Mesenchymal stem cell (in vitro differentiated cells and primary cell): ENCODE results near the gene FCRL3.

Experiments used
- DNase-seq: peaks from one replicate; pipeline ENCODE4 v3.0.0-alpha.2; 2013
- H2AFZ ChIP-seq: one replicate; pipeline ENCODE4 v1.6.1; 2013; ENCODE audit warnings: low read depth, mild to moderate bottlenecking, control low read depth, inconsistent platforms, low read length, moderate library complexity
- H2AK5ac ChIP-seq: 2 replicates; pipeline ENCODE4 v1.6.1; 2013; ENCODE audit warnings: low read length, moderate library complexity, mild to moderate bottlenecking, inconsistent platforms; ENCODE audit not compliant: severe bottlenecking
- H2BK120ac ChIP-seq: one replicate; pipeline ENCODE4 v1.6.1; 2013; ENCODE audit warnings: low read depth, mild to moderate bottlenecking, inconsistent platforms, low read length, moderate library complexity
- H2BK12ac ChIP-seq, 2 experiments: one replicate each; pipeline ENCODE4 v1.6.1; 2013; ENCODE audit warnings: inconsistent platforms in 2 of 2, low read length in 2 of 2, mild to moderate bottlenecking in 2 of 2, moderate library complexity in 2 of 2, control low read depth in 1 of 2
- H2BK15ac ChIP-seq: one replicate; pipeline ENCODE4 v1.6.1; 2013; ENCODE audit warnings: mild to moderate bottlenecking, low read depth, inconsistent platforms; ENCODE audit not compliant: poor library complexity, severe bottlenecking
- H2BK5ac ChIP-seq: 2 replicates; pipeline ENCODE4 v1.6.1; 2013; ENCODE audit warnings: low read depth, mild to moderate bottlenecking, low read length, control low read depth, inconsistent platforms; ENCODE audit not compliant: poor library complexity, severe bottlenecking
- H3K14ac ChIP-seq, 2 experiments: one replicate each; pipeline ENCODE4 v1.6.1; 2013; ENCODE audit warnings: inconsistent platforms in 2 of 2, low read length in 2 of 2, control low read depth in 1 of 2, mild to moderate bottlenecking in 1 of 2, moderate library complexity in 1 of 2
- H3K18ac ChIP-seq, 2 experiments: one replicate each; pipeline ENCODE4 v1.6.1; 2013; ENCODE audit warnings: inconsistent platforms in 2 of 2, low read length in 2 of 2, control low read depth in 1 of 2, low read depth in 1 of 2, mild to moderate bottlenecking in 1 of 2
- H3K23ac ChIP-seq, 2 experiments: one replicate each; pipeline ENCODE4 v1.6.1; 2013; ENCODE audit warnings: inconsistent platforms in 2 of 2, low read length in 2 of 2, mild to moderate bottlenecking in 2 of 2, moderate library complexity in 2 of 2, control low read depth in 1 of 2
- H3K27ac ChIP-seq: 2 replicates; pipeline ENCODE4 v1.5.1; 2013; ENCODE audit warnings: mild to moderate bottlenecking, moderate library complexity, low read length, control low read depth, inconsistent platforms; ENCODE audit not compliant: poor library complexity, severe bottlenecking
- H3K27me3 ChIP-seq, 2 experiments: 2 replicates each; pipeline versions ENCODE4 v1.6.1 to v1.7.0; 2013; ENCODE audit warnings: low read length in 2 of 2, mild to moderate bottlenecking in 2 of 2, moderate library complexity in 2 of 2, control low read depth in 1 of 2, inconsistent platforms in 1 of 2; ENCODE audit not compliant: control insufficient read depth in 1 of 2, insufficient read depth in 1 of 2
- H3K36me3 ChIP-seq, 2 experiments: 2 replicates each; pipeline versions ENCODE4 v1.6.1 to v1.7.0; 2013; ENCODE audit warnings: low read length in 2 of 2, control low read depth in 1 of 2, inconsistent platforms in 1 of 2, low read depth in 1 of 2, mild to moderate bottlenecking in 1 of 2; ENCODE audit not compliant: insufficient read depth in 2 of 2, control insufficient read depth in 1 of 2
- H3K4ac ChIP-seq, 2 experiments: one replicate each; pipeline ENCODE4 v1.6.1; 2013; ENCODE audit warnings: inconsistent platforms in 2 of 2, low read length in 2 of 2, mild to moderate bottlenecking in 2 of 2, moderate library complexity in 2 of 2, control low read depth in 1 of 2, low read depth in 1 of 2
- H3K4me1 ChIP-seq: 2 replicates; pipeline ENCODE4 v1.6.1; 2013; ENCODE audit warnings: low read depth, low read length, control low read depth; ENCODE audit not compliant: control insufficient read depth, insufficient read depth
- H3K4me2 ChIP-seq: 2 replicates; pipeline ENCODE4 v1.6.1; 2013; ENCODE audit warnings: low read length, mild to moderate bottlenecking, inconsistent platforms; ENCODE audit not compliant: poor library complexity, severe bottlenecking
- H3K4me3 ChIP-seq, 2 experiments: 2 replicates each; pipeline versions ENCODE4 v1.5.1 to v1.7.0; 2013; ENCODE audit warnings: low read length in 2 of 2, mild to moderate bottlenecking in 2 of 2, control low read depth in 1 of 2, low read depth in 1 of 2; ENCODE audit not compliant: insufficient read depth in 1 of 2
- H3K79me1 ChIP-seq: replicated peaks from 2 replicates; pipeline ENCODE4 v1.6.1; 2013; ENCODE audit warnings: mild to moderate bottlenecking, control low read depth, low read length, inconsistent platforms; ENCODE audit not compliant: poor library complexity, severe bottlenecking
- H3K9ac ChIP-seq: 2 replicates; pipeline ENCODE4 v1.7.0; 2013; ENCODE audit warnings: mild to moderate bottlenecking, low read length, moderate library complexity
- H3K9me3 ChIP-seq: 2 replicates; pipeline ENCODE4 v1.7.0; 2013; ENCODE audit warnings: mild to moderate bottlenecking, low read length; ENCODE audit not compliant: control insufficient read depth
- H4K8ac ChIP-seq: one replicate; pipeline ENCODE4 v1.6.1; 2013; ENCODE audit warnings: inconsistent platforms, mild to moderate bottlenecking, low read length, moderate library complexity
- H4K91ac ChIP-seq: one replicate; pipeline ENCODE4 v1.6.1; 2013; ENCODE audit warnings: mild to moderate bottlenecking, low read length, inconsistent platforms
- WGBS: methylation state at CpG from one replicate; pipeline ENCODE4 v1.1.7; 2013; ENCODE audit warnings: mixed read lengths; 5-methylcytosine and 5-hydroxymethylcytosine counted together

Gene FCRL3

DNA sequence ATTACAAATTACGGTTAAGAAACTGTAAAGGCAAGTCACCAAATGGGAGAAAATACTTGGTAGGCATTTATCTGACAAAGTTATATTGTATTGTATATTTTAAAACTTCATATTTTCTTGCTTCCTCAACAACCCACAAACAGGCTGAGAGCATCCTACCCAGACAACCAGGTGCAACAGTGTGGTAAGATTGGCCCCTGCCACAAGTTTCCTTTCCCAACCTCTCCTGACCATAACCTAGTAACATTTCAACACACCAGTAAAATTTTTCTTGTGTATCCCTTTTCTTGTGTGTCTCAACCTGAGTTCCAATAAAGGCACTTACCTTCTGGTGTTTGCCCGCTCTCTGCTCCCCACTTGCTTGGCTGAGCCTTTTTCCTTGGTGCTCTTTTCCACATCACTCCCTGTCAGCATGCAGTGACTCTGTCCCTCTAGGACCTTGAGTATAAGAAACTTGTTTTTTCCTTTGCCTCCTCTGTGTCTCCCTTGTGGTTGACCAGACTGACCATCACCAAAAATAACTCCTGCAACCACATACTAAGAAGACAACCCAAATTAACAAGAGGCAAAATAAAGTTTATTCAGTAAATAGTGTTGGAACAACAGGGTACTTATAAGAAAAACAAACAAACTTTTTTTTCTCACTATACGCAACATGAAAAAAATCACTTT, 40.9 kb downstream of the FCRL3 start:
- no peaks in the 10 kb centered on the region for H3K36me3 ChIP-seq
- no peak overlapping the region for H4K91ac ChIP-seq
- no peak overlapping the region for H3K4me2 ChIP-seq
- no peaks in the 10 kb centered on the region for H3K4me1 ChIP-seq
- no peak overlapping the region for H3K27ac ChIP-seq
- H2AK5ac ChIP-seq: no peak overlapping the region
- H3K4me3 ChIP-seq: no peak overlapping the region
- H2BK12ac ChIP-seq: no peak overlapping the region
- no peaks in the 10 kb centered on the region for H3K9me3 ChIP-seq
- H3K4ac ChIP-seq: no peak overlapping the region
- H3K79me1 ChIP-seq: no peaks in the 10 kb centered on the region
- no peaks in the 10 kb centered on the region for H3K27me3 ChIP-seq
- H3K14ac ChIP-seq: no peak overlapping the region
- H2BK120ac ChIP-seq: no peak overlapping the region
- no peak overlapping the region for H4K8ac ChIP-seq
- 77% methylated on average over 1 of the region's 3 CpGs for WGBS
- H3K18ac ChIP-seq: no peak overlapping the region
- no peak overlapping the region for H2BK15ac ChIP-seq
- no peak overlapping the region for H3K9ac ChIP-seq
- no peak for DNase-seq
- no peak overlapping the region for H2BK5ac ChIP-seq
- no peak overlapping the region for H3K23ac ChIP-seq
- H2AFZ ChIP-seq: no peak overlapping the region

DNA sequence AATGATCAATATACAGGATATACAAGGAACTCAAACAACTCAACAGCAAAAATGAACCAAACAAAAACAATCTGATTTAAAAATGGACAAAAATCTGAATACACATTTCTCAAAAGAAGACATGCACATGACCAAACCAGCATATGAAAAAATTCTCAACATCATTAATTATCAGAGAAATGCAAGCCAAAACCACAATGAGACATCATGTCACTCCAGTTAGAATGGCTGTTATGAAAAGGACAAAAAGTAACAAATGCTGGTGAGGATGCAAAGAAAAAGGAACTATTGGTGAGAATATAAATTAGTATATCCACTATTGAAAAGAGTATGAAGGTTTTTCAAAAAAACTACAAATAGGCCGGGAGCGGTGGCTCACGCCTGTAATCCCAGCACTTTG, 42.0 kb downstream of the FCRL3 start:
- Histone ChIP-seq H2AFZ (no peak overlapping the region), H3K18ac (no peak overlapping the region)
- 95% methylated on average over 3 of the region's 3 CpGs for WGBS

DNA sequence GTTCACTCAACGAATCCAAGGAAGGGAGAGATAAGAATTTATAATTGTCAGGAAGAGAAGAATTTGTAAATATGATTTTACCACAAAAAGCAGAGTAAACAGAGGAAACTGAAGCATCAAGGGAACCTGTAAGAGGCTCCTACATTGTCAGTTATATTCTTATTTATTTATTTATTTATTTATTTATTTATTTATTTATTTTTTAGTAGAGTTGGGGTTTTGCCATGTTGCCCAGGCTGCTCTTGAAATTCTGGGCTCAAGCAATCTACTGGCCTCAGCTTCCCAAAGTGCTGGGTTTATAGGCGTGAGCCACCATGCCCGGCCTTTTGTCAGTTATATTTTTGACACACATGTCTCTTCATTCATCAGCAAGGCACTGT, 47.1 kb downstream of the FCRL3 start:
- DNase-seq: no peak
- no peak overlapping the region for H4K91ac ChIP-seq
- 21% methylated on average over 1 of the region's 3 CpGs for WGBS

More for the DNA sequence above, 42.0 kb downstream of the FCRL3 start:
- Histone ChIP-seq H2BK5ac (no peak overlapping the region), H3K4me3 (no peak overlapping the region), H3K4ac (no peak overlapping the region), H2BK120ac (no peak overlapping the region), H3K9ac (no peak overlapping the region), H3K14ac (no peak overlapping the region), H2AK5ac (no peak overlapping the region), H2BK15ac (no peak overlapping the region), H3K36me3 (no peaks in the 10 kb centered on the region), H3K4me1 (no peaks in the 10 kb centered on the region), H3K23ac (no peak overlapping the region), H3K9me3 (no peaks in the 10 kb centered on the region), H4K91ac (no peak overlapping the region), H4K8ac (no peak overlapping the region), H3K27ac (no peak overlapping the region), H3K79me1 (no peaks in the 10 kb centered on the region), H3K4me2 (no peak overlapping the region), H2BK12ac (no peak overlapping the region), H3K27me3 (no peaks in the 10 kb centered on the region)
- no peak for DNase-seq

DNA sequence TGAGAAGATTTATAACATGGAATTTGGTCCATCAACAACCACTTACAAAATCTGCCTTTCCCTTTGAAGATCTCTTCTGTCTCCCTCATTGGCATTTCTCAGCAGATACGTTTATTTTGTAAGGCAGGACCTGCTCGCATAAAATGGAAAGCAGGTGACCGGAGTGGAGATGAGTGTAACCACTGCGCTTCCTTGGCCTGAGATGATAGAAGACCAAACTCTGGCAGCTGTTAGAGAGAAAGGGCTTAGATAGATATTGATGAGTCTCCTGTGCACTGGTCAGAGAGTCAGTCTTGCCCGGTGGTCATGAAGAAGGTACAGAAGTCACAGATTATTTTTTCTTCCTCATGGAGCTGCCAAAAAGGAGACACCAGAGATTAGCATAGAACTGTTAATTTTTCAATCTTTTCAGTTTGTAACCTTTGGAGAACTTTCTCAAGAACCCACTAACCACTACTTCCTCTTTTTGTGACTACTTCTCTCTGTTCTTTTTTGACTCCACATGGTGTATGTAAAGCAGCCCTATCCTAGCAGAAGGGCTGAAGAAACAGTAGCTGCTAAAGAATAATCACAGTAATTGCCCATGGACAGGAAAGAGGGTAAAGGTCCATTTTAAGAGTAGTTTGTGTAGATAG, 47.6 kb downstream of the FCRL3 start:
- Histone ChIP-seq H2AK5ac (no peak overlapping the region), H3K4me3 (no peak overlapping the region), H3K18ac (no peak overlapping the region), H3K27me3 (peaks cover 0 to 6% of the 10 kb centered on the region in 2 experiments), H2BK120ac (no peak overlapping the region), H2AFZ (no peak overlapping the region), H3K79me1 (no peaks in the 10 kb centered on the region), H4K8ac (no peak overlapping the region), H3K23ac (no peak overlapping the region), H3K36me3 (no peaks in the 10 kb centered on the region), H2BK12ac (no peak overlapping the region), H3K9ac (no peak overlapping the region), H3K4me1 (no peaks in the 10 kb centered on the region), H3K4ac (no peak overlapping the region), H3K14ac (no peak overlapping the region), H3K9me3 (no peaks in the 10 kb centered on the region), H3K4me2 (no peak overlapping the region), H4K91ac (no peak overlapping the region), H3K27ac (no peak overlapping the region), H2BK5ac (no peak overlapping the region), H2BK15ac (no peak overlapping the region)
- no peak for DNase-seq
- 85% methylated on average over 4 of the region's 5 CpGs for WGBS

More for the DNA sequence above, 47.1 kb downstream of the FCRL3 start:
- H2AFZ ChIP-seq: no peak overlapping the region
- no peak overlapping the region for H3K4me2 ChIP-seq
- no peaks in the 10 kb centered on the region for H3K79me1 ChIP-seq
- H3K27ac ChIP-seq: no peak overlapping the region
- H2BK5ac ChIP-seq: no peak overlapping the region
- H2BK12ac ChIP-seq: no peak overlapping the region
- H2AK5ac ChIP-seq: no peak overlapping the region
- no peak overlapping the region for H3K4me3 ChIP-seq
- H3K27me3 ChIP-seq: peaks cover 0 to 6% of the 10 kb centered on the region in 2 experiments
- no peak overlapping the region for H2BK120ac ChIP-seq
- no peaks in the 10 kb centered on the region for H3K36me3 ChIP-seq
- H3K14ac ChIP-seq: no peak overlapping the region
- no peaks in the 10 kb centered on the region for H3K4me1 ChIP-seq
- H3K9me3 ChIP-seq: no peaks in the 10 kb centered on the region
- H2BK15ac ChIP-seq: no peak overlapping the region
- H3K9ac ChIP-seq: no peak overlapping the region
- H3K23ac ChIP-seq: no peak overlapping the region
- no peak overlapping the region for H4K8ac ChIP-seq
- H3K4ac ChIP-seq: no peak overlapping the region
- H3K18ac ChIP-seq: no peak overlapping the region
